Mesenchymal stem cell (in vitro differentiated cells and primary cell): ENCODE data around the gene NR2C2.

Source experiments
- DNase-seq: peaks from one replicate; pipeline ENCODE4 v3.0.0-alpha.2; 2013
- H2AFZ ChIP-seq: one replicate; pipeline ENCODE4 v1.6.1; 2013; ENCODE audit warnings: low read depth, mild to moderate bottlenecking, control low read depth, inconsistent platforms, low read length, moderate library complexity
- H2AK5ac ChIP-seq: 2 replicates; pipeline ENCODE4 v1.6.1; 2013; ENCODE audit warnings: low read length, moderate library complexity, mild to moderate bottlenecking, inconsistent platforms; ENCODE audit not compliant: severe bottlenecking
- H2BK120ac ChIP-seq: one replicate; pipeline ENCODE4 v1.6.1; 2013; ENCODE audit warnings: low read depth, mild to moderate bottlenecking, inconsistent platforms, low read length, moderate library complexity
- H2BK12ac ChIP-seq, 2 experiments: one replicate each; pipeline ENCODE4 v1.6.1; 2013; ENCODE audit warnings: inconsistent platforms in 2 of 2, low read length in 2 of 2, mild to moderate bottlenecking in 2 of 2, moderate library complexity in 2 of 2, control low read depth in 1 of 2
- H2BK15ac ChIP-seq: one replicate; pipeline ENCODE4 v1.6.1; 2013; ENCODE audit warnings: mild to moderate bottlenecking, low read depth, inconsistent platforms; ENCODE audit not compliant: poor library complexity, severe bottlenecking
- H2BK5ac ChIP-seq: 2 replicates; pipeline ENCODE4 v1.6.1; 2013; ENCODE audit warnings: low read depth, mild to moderate bottlenecking, low read length, control low read depth, inconsistent platforms; ENCODE audit not compliant: poor library complexity, severe bottlenecking
- H3K14ac ChIP-seq, 2 experiments: one replicate each; pipeline ENCODE4 v1.6.1; 2013; ENCODE audit warnings: inconsistent platforms in 2 of 2, low read length in 2 of 2, control low read depth in 1 of 2, mild to moderate bottlenecking in 1 of 2, moderate library complexity in 1 of 2
- H3K18ac ChIP-seq, 2 experiments: one replicate each; pipeline ENCODE4 v1.6.1; 2013; ENCODE audit warnings: inconsistent platforms in 2 of 2, low read length in 2 of 2, control low read depth in 1 of 2, low read depth in 1 of 2, mild to moderate bottlenecking in 1 of 2
- H3K23ac ChIP-seq, 2 experiments: one replicate each; pipeline ENCODE4 v1.6.1; 2013; ENCODE audit warnings: inconsistent platforms in 2 of 2, low read length in 2 of 2, mild to moderate bottlenecking in 2 of 2, moderate library complexity in 2 of 2, control low read depth in 1 of 2
- H3K27ac ChIP-seq: 2 replicates; pipeline ENCODE4 v1.5.1; 2013; ENCODE audit warnings: mild to moderate bottlenecking, moderate library complexity, low read length, control low read depth, inconsistent platforms; ENCODE audit not compliant: poor library complexity, severe bottlenecking
- H3K27me3 ChIP-seq, 2 experiments: 2 replicates each; pipeline versions ENCODE4 v1.6.1 to v1.7.0; 2013; ENCODE audit warnings: low read length in 2 of 2, mild to moderate bottlenecking in 2 of 2, moderate library complexity in 2 of 2, control low read depth in 1 of 2, inconsistent platforms in 1 of 2; ENCODE audit not compliant: control insufficient read depth in 1 of 2, insufficient read depth in 1 of 2
- H3K36me3 ChIP-seq, 2 experiments: 2 replicates each; pipeline versions ENCODE4 v1.6.1 to v1.7.0; 2013; ENCODE audit warnings: low read length in 2 of 2, control low read depth in 1 of 2, inconsistent platforms in 1 of 2, low read depth in 1 of 2, mild to moderate bottlenecking in 1 of 2; ENCODE audit not compliant: insufficient read depth in 2 of 2, control insufficient read depth in 1 of 2
- H3K4ac ChIP-seq, 2 experiments: one replicate each; pipeline ENCODE4 v1.6.1; 2013; ENCODE audit warnings: inconsistent platforms in 2 of 2, low read length in 2 of 2, mild to moderate bottlenecking in 2 of 2, moderate library complexity in 2 of 2, control low read depth in 1 of 2, low read depth in 1 of 2
- H3K4me1 ChIP-seq: 2 replicates; pipeline ENCODE4 v1.6.1; 2013; ENCODE audit warnings: low read depth, low read length, control low read depth; ENCODE audit not compliant: control insufficient read depth, insufficient read depth
- H3K4me2 ChIP-seq: 2 replicates; pipeline ENCODE4 v1.6.1; 2013; ENCODE audit warnings: low read length, mild to moderate bottlenecking, inconsistent platforms; ENCODE audit not compliant: poor library complexity, severe bottlenecking
- H3K4me3 ChIP-seq, 2 experiments: 2 replicates each; pipeline versions ENCODE4 v1.5.1 to v1.7.0; 2013; ENCODE audit warnings: low read length in 2 of 2, mild to moderate bottlenecking in 2 of 2, control low read depth in 1 of 2, low read depth in 1 of 2; ENCODE audit not compliant: insufficient read depth in 1 of 2
- H3K79me1 ChIP-seq: replicated peaks from 2 replicates; pipeline ENCODE4 v1.6.1; 2013; ENCODE audit warnings: mild to moderate bottlenecking, control low read depth, low read length, inconsistent platforms; ENCODE audit not compliant: poor library complexity, severe bottlenecking
- H3K9ac ChIP-seq: 2 replicates; pipeline ENCODE4 v1.7.0; 2013; ENCODE audit warnings: mild to moderate bottlenecking, low read length, moderate library complexity
- H3K9me3 ChIP-seq: 2 replicates; pipeline ENCODE4 v1.7.0; 2013; ENCODE audit warnings: mild to moderate bottlenecking, low read length; ENCODE audit not compliant: control insufficient read depth
- H4K8ac ChIP-seq: one replicate; pipeline ENCODE4 v1.6.1; 2013; ENCODE audit warnings: inconsistent platforms, mild to moderate bottlenecking, low read length, moderate library complexity
- H4K91ac ChIP-seq: one replicate; pipeline ENCODE4 v1.6.1; 2013; ENCODE audit warnings: mild to moderate bottlenecking, low read length, inconsistent platforms
- WGBS: methylation state at CpG from one replicate; pipeline ENCODE4 v1.1.7; 2013; ENCODE audit warnings: mixed read lengths; 5-methylcytosine and 5-hydroxymethylcytosine counted together

The NR2C2 gene

GRCh38 chr3:14922863-14923262 is 24.5 kb upstream of the NR2C2 start:
- no peak overlapping the region for H4K91ac ChIP-seq
- no peak overlapping the region for H2BK5ac ChIP-seq
- H2BK120ac ChIP-seq: no peak overlapping the region
- no peak overlapping the region for H3K18ac ChIP-seq
- H2BK15ac ChIP-seq: no peak overlapping the region
- H3K27ac ChIP-seq: no peak overlapping the region
- no peak overlapping the region for H2AK5ac ChIP-seq
- peaks cover 10% of the 10 kb centered on the region for H3K4me1 ChIP-seq
- no peaks in the 10 kb centered on the region for H3K79me1 ChIP-seq
- H2BK12ac ChIP-seq: no peak overlapping the region
- H2AFZ ChIP-seq: no peak overlapping the region
- no peak overlapping the region for H3K4me2 ChIP-seq
- no peak overlapping the region for H3K4ac ChIP-seq
- no peak for DNase-seq
- H3K9ac ChIP-seq: no peak overlapping the region
- no peak overlapping the region for H4K8ac ChIP-seq
- peaks cover 6 to 9% of the 10 kb centered on the region in 2 experiments for H3K27me3 ChIP-seq
- H3K4me3 ChIP-seq: no peak overlapping the region
- no peak overlapping the region for H3K23ac ChIP-seq
- WGBS: 95% methylated on average over 13 of the region's 13 CpGs
- H3K14ac ChIP-seq: no peak overlapping the region
- peaks cover 0 to 4% of the 10 kb centered on the region in 2 experiments for H3K36me3 ChIP-seq
- no peaks in the 10 kb centered on the region for H3K9me3 ChIP-seq

GRCh38 chr3:14923476-14923875 is 23.9 kb upstream of the NR2C2 start:
- H3K27ac ChIP-seq: no peak overlapping the region
- no peak for DNase-seq
- WGBS: 83% methylated on average over 5 of the region's 6 CpGs
- no peak overlapping the region for H2AK5ac ChIP-seq
- no peak overlapping the region for H4K8ac ChIP-seq
- H3K4ac ChIP-seq: no peak overlapping the region
- no peak overlapping the region for H3K23ac ChIP-seq
- no peak overlapping the region for H2AFZ ChIP-seq
- no peaks in the 10 kb centered on the region for H3K9me3 ChIP-seq
- H2BK5ac ChIP-seq: no peak overlapping the region
- no peaks in the 10 kb centered on the region for H3K79me1 ChIP-seq
- peaks cover 0 to 4% of the 10 kb centered on the region in 2 experiments for H3K36me3 ChIP-seq
- no peak overlapping the region for H3K4me3 ChIP-seq
- no peak overlapping the region for H2BK15ac ChIP-seq
- H3K14ac ChIP-seq: no peak overlapping the region
- no peak overlapping the region for H3K9ac ChIP-seq
- no peak overlapping the region for H4K91ac ChIP-seq
- H3K4me1 ChIP-seq: peaks cover 10% of the 10 kb centered on the region
- H2BK12ac ChIP-seq: no peak overlapping the region
- H2BK120ac ChIP-seq: no peak overlapping the region
- H3K18ac ChIP-seq: no peak overlapping the region
- H3K27me3 ChIP-seq: peaks cover 0 to 9% of the 10 kb centered on the region in 2 experiments
- H3K4me2 ChIP-seq: no peak overlapping the region

DNA sequence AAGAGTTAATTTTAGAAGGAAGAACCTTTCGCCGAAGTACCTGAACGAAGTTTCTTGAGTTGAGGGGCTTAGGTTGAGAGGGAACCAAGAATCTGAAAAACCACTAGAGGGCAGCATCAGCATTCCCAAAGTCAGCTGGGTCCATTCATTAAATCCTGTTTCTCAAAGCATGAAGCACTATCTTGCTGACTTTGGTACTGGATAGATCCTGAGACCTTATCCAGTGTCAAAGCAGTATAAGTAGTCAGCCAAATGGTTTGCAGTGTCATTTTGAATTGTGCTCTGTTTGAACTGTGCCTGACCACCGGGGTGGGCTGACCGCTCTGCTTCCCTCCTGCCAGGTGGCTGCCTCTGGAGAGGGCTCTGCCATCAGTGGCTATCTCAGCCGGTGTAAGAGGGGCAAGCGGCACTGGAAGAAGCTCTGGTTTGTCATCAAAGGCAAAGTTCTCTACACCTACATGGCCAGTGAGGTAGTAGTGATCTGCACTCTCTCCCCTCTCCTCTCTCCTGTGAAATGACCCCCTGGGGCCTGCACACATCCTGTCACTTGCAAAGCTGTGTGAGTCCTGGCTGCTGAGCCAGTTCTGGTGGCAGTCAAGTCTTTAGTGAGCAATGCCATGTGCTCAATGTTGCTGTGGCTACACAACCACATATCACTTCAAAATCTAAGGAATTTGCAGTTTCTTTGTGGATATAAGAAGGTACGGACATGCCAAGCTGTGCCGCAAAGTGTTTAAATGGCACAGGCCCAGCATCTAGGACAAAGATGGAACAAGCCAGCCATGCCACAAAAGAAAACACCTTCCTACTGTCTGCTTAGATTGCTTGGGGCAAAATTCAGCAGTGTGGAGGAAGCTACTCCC is 21.4 kb upstream of the NR2C2 start:
- peak; percentile 71 for DNase-seq
- H3K9me3 ChIP-seq: no peaks in the 10 kb centered on the region
- no peak overlapping the region for H3K23ac ChIP-seq
- no peak overlapping the region for H3K4me3 ChIP-seq
- no peak overlapping the region for H3K4ac ChIP-seq
- 76% methylated on average over 9 of the region's 9 CpGs for WGBS
- no peak overlapping the region for H3K18ac ChIP-seq
- no peak overlapping the region for H2BK5ac ChIP-seq
- H3K27ac ChIP-seq: no peak overlapping the region
- no peak overlapping the region for H4K8ac ChIP-seq
- H2BK12ac ChIP-seq: no peak overlapping the region
- no peak overlapping the region for H4K91ac ChIP-seq
- no peak overlapping the region for H2AK5ac ChIP-seq
- H2AFZ ChIP-seq: no peak overlapping the region
- H2BK120ac ChIP-seq: no peak overlapping the region
- H3K14ac ChIP-seq: no peak overlapping the region
- peaks cover 0 to 6% of the 10 kb centered on the region in 2 experiments for H3K27me3 ChIP-seq
- H3K79me1 ChIP-seq: no peaks in the 10 kb centered on the region
- H3K36me3 ChIP-seq: peaks cover 0 to 4% of the 10 kb centered on the region in 2 experiments
- H3K9ac ChIP-seq: no peak overlapping the region
- peaks cover 8% of the 10 kb centered on the region for H3K4me1 ChIP-seq
- no peak overlapping the region for H3K4me2 ChIP-seq
- no peak overlapping the region for H2BK15ac ChIP-seq

GRCh38 chr3:14926592-14926991 is 20.8 kb upstream of the NR2C2 start:
- H2BK12ac ChIP-seq: no peak overlapping the region
- H2AK5ac ChIP-seq: no peak overlapping the region
- no peak overlapping the region for H4K91ac ChIP-seq
- peaks cover 8% of the 10 kb centered on the region for H3K4me1 ChIP-seq
- H3K4ac ChIP-seq: no peak overlapping the region
- no peaks in the 10 kb centered on the region for H3K79me1 ChIP-seq
- H3K9me3 ChIP-seq: no peaks in the 10 kb centered on the region
- H2AFZ ChIP-seq: no peak overlapping the region
- no peak overlapping the region for H3K27ac ChIP-seq
- H3K4me3 ChIP-seq: no peak overlapping the region
- H2BK15ac ChIP-seq: no peak overlapping the region
- peaks cover 0 to 4% of the 10 kb centered on the region in 2 experiments for H3K36me3 ChIP-seq
- H3K23ac ChIP-seq: no peak overlapping the region
- WGBS: 74% methylated on average over 1 of the region's 1 CpG
- no peak overlapping the region for H3K9ac ChIP-seq
- H3K18ac ChIP-seq: no peak overlapping the region
- no peak overlapping the region for H2BK120ac ChIP-seq
- no peak for DNase-seq
- H2BK5ac ChIP-seq: no peak overlapping the region
- no peak overlapping the region for H3K4me2 ChIP-seq
- H4K8ac ChIP-seq: no peak overlapping the region
- H3K14ac ChIP-seq: no peak overlapping the region
- peaks cover 0 to 6% of the 10 kb centered on the region in 2 experiments for H3K27me3 ChIP-seq
